HG03196 (cell line): ENCODE data around the gene TMEM62.
"Not testable (repeated sequence)": the region's sequence is repeated elsewhere in the genome, so short reads cannot be mapped to it uniquely, and the experiment has no call there.

Experiments used
- ATAC-seq: cut with Tn5 transposase; IDR thresholded peaks from one replicate; pipeline ENCODE4 v1.9.1; 2021; ENCODE audit not compliant: unreplicated experiment

The TMEM62 gene

GRCh38 chr15:43208052-43209002 is 74.9 kb downstream of the TMEM62 start:
- no peak for ATAC-seq

GRCh38 chr15:43209059-43209824 is 75.9 kb downstream of the TMEM62 start:
- ATAC-seq = no peak

DNA sequence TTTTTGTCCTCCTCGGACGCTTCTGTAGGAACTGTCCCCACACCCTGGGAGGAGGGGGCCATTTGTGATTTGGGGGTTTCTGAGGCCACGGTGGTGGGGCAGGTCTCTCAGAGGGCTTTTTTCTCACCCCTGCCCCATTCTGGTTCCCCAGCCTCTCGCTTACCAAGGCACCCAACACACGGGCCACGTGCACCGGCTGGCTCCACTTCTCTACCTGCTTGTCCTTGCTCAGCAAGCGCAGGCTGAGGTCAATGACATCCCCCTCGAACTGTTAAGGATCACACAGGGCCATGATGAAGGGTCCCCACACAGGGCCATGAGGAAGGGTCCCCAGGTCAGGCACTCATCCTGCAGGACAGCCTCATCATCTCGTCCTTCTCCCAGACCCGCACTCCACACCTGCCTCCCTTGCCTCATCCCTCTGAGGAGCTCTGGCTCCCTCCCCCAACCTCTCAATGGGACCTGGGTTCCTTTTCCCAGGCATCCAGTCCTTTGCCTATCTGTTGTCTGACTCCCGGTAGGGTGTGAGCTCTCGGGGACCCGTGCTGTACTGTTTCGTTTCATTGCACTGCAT is 76.9 kb downstream of the TMEM62 start:
- no peak for ATAC-seq

GRCh38 chr15:43210807-43211206 is 77.4 kb downstream of the TMEM62 start:
- ATAC-seq = no peak

- ATAC-seq = no peak
These were observed 77.9 kb downstream of the TMEM62 start for GRCh38 chr15:43211224-43211735.

DNA sequence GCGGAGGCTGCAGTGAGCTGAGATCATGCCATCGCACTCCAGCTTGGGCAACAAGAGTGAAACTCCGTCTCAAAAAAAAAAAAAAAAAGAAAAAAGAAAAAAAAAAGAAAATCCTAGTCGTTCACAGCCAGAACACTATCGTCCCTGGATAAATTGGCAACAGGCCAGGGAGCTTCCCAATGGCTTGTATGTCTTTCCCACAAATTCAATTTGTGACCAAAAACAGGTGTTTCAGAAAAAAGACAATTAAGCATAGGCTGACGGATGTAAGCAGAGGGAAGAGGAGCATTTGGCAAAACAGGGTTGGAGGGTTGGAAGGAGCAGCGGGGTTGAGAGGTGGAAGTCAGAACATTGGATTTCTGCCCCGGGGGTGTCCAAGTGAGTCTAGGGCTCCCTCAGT is 78.9 kb downstream of the TMEM62 start:
- no peak for ATAC-seq

DNA sequence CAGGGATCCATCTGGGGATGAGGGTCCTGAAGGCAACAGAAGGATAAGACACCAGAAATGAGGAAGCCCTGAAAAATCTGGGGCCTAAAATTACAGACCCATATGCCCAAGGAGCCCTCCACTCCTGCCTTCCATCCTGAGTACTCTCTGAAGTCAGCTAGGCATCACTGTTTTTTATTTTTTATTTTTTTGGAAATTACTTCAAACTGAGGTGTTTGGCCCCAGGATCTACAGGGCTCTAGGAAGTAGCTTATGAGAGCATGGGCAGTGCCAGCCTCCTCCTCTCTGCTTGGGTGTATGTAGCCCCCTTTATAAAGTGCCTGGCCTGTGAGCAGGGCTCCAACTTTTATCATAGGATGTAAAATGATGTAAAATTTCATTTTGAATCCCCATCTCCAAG is 79.6 kb downstream of the TMEM62 start:
- ATAC-seq = no peak

DNA sequence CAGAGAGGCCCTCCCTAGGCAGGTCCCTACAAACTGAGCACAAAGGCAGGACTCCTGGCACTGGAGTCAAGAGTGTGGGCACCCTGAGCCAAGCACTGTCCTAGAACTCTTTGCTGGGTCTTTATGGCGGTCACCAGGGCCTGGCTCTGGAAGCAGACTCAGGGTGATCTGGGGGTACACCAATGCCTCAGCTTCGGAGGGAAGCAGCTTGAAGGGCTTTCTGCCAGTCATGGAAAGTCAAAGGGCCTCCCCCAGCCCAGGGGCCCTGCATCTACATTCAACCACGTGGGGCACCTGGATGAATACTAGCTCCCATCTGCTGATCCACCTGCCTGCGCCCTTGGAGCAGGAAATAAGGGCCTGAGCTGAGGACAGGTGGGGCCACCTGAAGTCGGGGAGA is 80.1 kb downstream of the TMEM62 start:
- ATAC-seq = no peak

DNA sequence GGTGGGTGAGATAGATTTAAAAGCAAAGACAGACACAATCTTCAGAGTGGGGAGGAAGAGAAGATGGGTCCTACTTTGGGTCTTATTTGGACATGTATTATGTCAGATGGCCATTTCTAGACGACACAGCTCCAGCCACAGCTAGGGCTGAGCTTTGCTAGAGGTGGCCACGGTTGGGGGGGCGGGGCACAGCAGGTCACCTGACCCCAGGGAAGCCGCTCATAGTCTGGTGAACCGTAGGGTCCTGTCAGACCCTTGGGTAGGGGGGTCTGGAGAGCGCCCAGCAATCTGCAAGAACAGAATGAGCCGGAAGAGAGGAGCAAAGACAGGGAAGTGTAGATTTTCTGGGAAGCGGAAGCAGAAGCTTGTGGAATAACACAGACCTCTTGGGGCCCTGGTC is 80.8 kb downstream of the TMEM62 start:
- no peak for ATAC-seq

GRCh38 chr15:43214592-43215295 is 81.4 kb downstream of the TMEM62 start:
- no peak for ATAC-seq

GRCh38 chr15:43215961-43216360 is 82.6 kb downstream of the TMEM62 start:
- ATAC-seq = no peak

DNA sequence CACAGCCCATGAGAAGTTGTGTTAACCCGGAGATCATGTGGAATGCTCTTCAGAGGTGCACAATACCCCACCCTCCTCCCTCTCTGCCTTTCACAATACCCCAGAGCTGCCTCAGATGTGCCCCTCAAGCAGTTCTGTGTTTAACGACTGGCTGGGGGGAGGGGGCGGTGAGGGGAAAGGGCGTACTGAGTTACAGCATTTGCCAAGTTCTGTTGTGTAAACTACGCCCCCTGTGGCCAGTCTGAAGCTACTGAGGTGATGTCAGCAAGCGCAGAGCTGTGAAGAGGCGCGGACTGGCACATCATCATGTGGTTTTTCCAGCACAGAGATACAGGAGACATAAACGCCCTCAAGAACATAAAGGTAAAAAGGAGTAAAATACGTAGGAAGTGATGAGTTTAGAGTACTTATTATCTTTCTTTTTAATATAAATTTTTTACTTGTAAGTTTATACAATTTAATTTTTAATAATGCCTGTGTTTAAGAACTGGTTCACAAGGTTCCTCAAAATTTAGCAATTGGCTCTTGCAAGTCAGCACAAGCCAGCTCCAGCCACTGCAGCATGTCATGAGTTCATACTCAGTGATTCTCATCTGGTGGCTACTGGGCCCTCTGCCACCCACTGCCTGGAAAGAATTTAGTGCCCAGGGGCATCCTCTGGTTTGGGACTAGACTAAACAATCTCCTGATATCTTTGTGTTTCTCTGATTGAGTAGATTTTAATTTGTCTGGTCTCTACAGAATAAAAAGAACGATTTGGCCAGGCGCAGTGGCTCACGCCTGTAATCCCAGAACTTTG is 85.7 kb downstream of the TMEM62 start:
- no peak for ATAC-seq

GRCh38 chr15:43219929-43220928 is 86.8 kb downstream of the TMEM62 start:
- no peak for ATAC-seq

GRCh38 chr15:43220991-43221403 is 87.6 kb downstream of the TMEM62 start, which contains the start of gene EPB42:
TSS of gene EPB42 (minus strand) at chr15:43221018. CDS start at chr15:43220825, 193 bp downstream.
- no peak for ATAC-seq

- ATAC-seq = no peak
These were observed 88.0 kb downstream of the TMEM62 start for GRCh38 chr15:43221422-43221821.

DNA sequence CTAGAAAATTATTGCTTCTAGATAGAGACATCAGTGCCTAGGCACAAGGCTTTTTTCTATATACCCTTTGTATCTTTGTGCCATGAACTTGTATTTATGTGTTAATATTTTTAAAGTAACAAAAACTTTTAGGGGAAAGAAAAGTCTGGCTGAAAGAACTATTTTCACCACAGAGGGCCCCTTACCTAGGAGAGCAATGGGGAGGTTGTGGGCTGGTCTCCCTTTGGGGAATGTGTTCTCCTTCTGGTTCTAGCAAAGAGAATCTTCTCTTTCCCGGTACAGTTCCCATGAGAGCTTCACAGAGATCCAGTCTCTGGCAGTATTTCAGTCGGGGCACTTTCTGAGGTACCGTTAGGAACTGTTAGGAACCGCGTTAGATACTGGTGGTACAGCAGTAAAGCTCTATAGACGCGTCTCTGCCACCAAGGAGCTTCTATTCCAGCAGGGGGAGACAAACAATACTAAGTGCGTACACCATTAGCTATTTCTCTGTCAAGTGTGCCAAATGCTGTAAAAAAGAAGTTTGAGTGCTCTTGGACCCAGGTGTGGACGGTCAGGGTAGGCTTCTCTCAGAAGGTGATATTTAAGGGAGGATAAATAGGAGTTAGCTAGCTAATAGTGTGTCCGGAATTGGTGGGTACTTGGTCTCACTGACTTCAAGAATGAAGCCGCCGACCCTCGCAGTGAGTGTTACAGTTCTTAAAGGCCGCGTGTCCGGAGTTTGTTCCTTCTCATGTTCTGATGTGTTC is 92.0 kb downstream of the TMEM62 start:
- ATAC-seq = no peak

DNA sequence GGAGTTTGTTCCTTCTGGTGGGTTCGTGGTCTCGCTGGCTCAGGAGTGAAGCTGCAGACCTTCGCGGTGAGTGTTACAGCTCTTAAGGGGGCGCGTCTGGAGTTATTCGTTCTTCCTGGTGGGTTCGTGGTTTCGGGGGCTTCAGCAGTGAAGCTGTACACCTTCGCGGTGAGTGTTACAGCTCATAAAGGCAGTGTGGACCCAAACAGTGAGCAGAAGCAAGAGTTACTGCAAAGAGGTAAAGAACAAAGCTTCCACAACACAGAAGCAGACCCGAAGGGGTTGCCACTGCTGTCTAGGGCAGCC is 92.5 kb downstream of the TMEM62 start:
- ATAC-seq = not testable (repeated sequence)
